CD14-positive monocyte (primary cell): Measurements from ENCODE around the gene RAI14. TPM values are rescaled to one million over a fixed set of nuclear protein-coding genes. Genes with fewer than 3 reads are reported as not detected.

Experiments used
- DNase-seq, 3 donors: peaks; one replicate each; pipeline ENCODE4 v3.0.0-alpha.2; 2011 to 2022
- H2AFZ ChIP-seq: 2 replicates; pipeline ENCODE4 v1.6.0; 2012; ENCODE audit warnings: mild to moderate bottlenecking, low read depth, low read length, inconsistent platforms; ENCODE audit not compliant: insufficient read depth, poor library complexity, severe bottlenecking
- H3K27ac ChIP-seq, 2 donors: 1 replicate in 1 of 2; 2 replicates in 1 of 2; pipeline ENCODE4 v1.5.1; 2012 to 2013; ENCODE audit warnings: low read length in 2 of 2, control low read depth in 1 of 2, inconsistent platforms in 1 of 2, low read depth in 1 of 2, mild to moderate bottlenecking in 1 of 2
- H3K27me3 ChIP-seq, 2 donors: one replicate each; pipeline versions ENCODE4 v1.6.0 to v1.6.1; 2011 to 2013; ENCODE audit warnings: low read length in 2 of 2; ENCODE audit not compliant: control insufficient read depth in 2 of 2, insufficient read depth in 2 of 2
- H3K36me3 ChIP-seq, 2 donors: replicated peaks in 1 of 2; 1 replicate in 1 of 2; 2 replicates in 1 of 2; pipeline versions ENCODE4 v1.5.1 to v1.6.1; 2012 to 2013; ENCODE audit warnings: low read length in 2 of 2, control low read depth in 1 of 2, inconsistent platforms in 1 of 2, mild to moderate bottlenecking in 1 of 2; ENCODE audit not compliant: insufficient read depth in 2 of 2, control insufficient read depth in 1 of 2
- H3K4me1 ChIP-seq, 2 donors: 1 replicate in 1 of 2; 2 replicates in 1 of 2; pipeline versions ENCODE4 v1.5.1 to v1.6.1; 2012 to 2013; ENCODE audit warnings: low read length in 2 of 2, control low read depth in 1 of 2, inconsistent platforms in 1 of 2, mild to moderate bottlenecking in 1 of 2, moderate library complexity in 1 of 2; ENCODE audit not compliant: insufficient read depth in 2 of 2, control insufficient read depth in 1 of 2
- H3K4me2 ChIP-seq: replicated peaks from 2 replicates; pipeline ENCODE3; 2012; ENCODE audit warnings: low read length, moderate library complexity, mild to moderate bottlenecking; ENCODE audit not compliant: poor library complexity, severe bottlenecking; ENCODE audit errors: extremely low read depth
- H3K4me3 ChIP-seq, 3 experiments: fragments of 200-600 bp in 1 of 3; sonication (generic) in 1 of 3; replicated peaks in 1 of 3; 1 replicate in 2 of 3; 2 replicates in 1 of 3; pipeline ENCODE4 v1.5.1; 2011 to 2013; ENCODE audit warnings: low read length in 3 of 3, mild to moderate bottlenecking in 3 of 3, control low read depth in 2 of 3, low read depth in 2 of 3, inconsistent platforms in 1 of 3, moderate library complexity in 1 of 3
- H3K79me2 ChIP-seq: 2 replicates; pipeline ENCODE4 v1.6.0; 2012; ENCODE audit warnings: mild to moderate bottlenecking, control low read depth, inconsistent platforms, low read length, moderate library complexity; ENCODE audit not compliant: insufficient read depth
- H3K9ac ChIP-seq: 2 replicates; pipeline ENCODE4 v1.6.0; 2017; ENCODE audit warnings: low read length, mild to moderate bottlenecking; ENCODE audit not compliant: insufficient read depth, poor library complexity, severe bottlenecking
- H3K9me3 ChIP-seq, 2 donors: replicated peaks in 1 of 2; 1 replicate in 1 of 2; 2 replicates in 1 of 2; pipeline versions ENCODE4 v1.5.1 to v1.6.1; 2012 to 2013; ENCODE audit warnings: low read length in 2 of 2, control low read depth in 1 of 2; ENCODE audit not compliant: control insufficient read depth in 1 of 2, insufficient read depth in 1 of 2
- H4K20me1 ChIP-seq: 2 replicates; pipeline ENCODE4 v1.6.0; 2012; ENCODE audit warnings: mild to moderate bottlenecking, low read length, control low read depth, moderate library complexity; ENCODE audit not compliant: insufficient read depth
- H3K27ac Mint-ChIP-seq, 7 donors: one replicate each; pipeline ENCODE4 v1.8.0; 2020; ENCODE audit warnings: mild to moderate bottlenecking in 7 of 7, mixed read lengths in 7 of 7, moderate library complexity in 6 of 7, inconsistent platforms in 2 of 7
- H3K27me3 Mint-ChIP-seq, 3 donors: one replicate each; pipeline ENCODE4 v1.8.0; 2021 to 2022; ENCODE audit warnings: low read depth in 3 of 3, mild to moderate bottlenecking in 3 of 3, mixed read lengths in 3 of 3, moderate library complexity in 3 of 3, inconsistent platforms in 1 of 3
- H3K36me3 Mint-ChIP-seq, 2 donors: one replicate each; pipeline ENCODE4 v1.8.0; 2020; ENCODE audit warnings: mixed read lengths in 2 of 2, inconsistent platforms in 1 of 2, mild to moderate bottlenecking in 1 of 2
- H3K4me1 Mint-ChIP-seq: one replicate; pipeline ENCODE4 v1.8.0; 2020; ENCODE audit warnings: mild to moderate bottlenecking, mixed read lengths
- H3K4me3 Mint-ChIP-seq, 2 donors: one replicate each; pipeline ENCODE4 v1.8.0; 2020; ENCODE audit warnings: mild to moderate bottlenecking in 2 of 2, mixed read lengths in 2 of 2, moderate library complexity in 1 of 2
- H3K9me3 Mint-ChIP-seq, 7 donors: one replicate each; pipeline ENCODE4 v1.8.0; 2020 to 2022; ENCODE audit warnings: mixed read lengths in 7 of 7, mild to moderate bottlenecking in 6 of 7, moderate library complexity in 6 of 7, inconsistent platforms in 2 of 7
- CTCF ChIP-seq: fragments of 200-600 bp; IDR thresholded peaks from one replicate; pipeline ENCODE4 v1.8.0; 2022; ENCODE audit warnings: antibody characterized with exemption, mild to moderate bottlenecking
- WGBS: methylation state at CpG from one replicate; pipeline ENCODE4 v1.1.5; 2013; ENCODE audit warnings: missing lambda C conversion rate; ENCODE audit not compliant: insufficient coverage; 5-methylcytosine and 5-hydroxymethylcytosine counted together
- intact Hi-C, 2 donors: fragments of 100-400 bp; cut with micrococcal nuclease; formaldehyde crosslinking; loops; one replicate each; pipeline versions ENCODE4 v1.15.0 to v1.15.1; 2023
- polyA plus RNA-seq, 3 donors: library from polyadenylated mRNA; depleted of rRNA in 1 of 3; unstranded in 2 of 3; stranded (reverse) in 1 of 3; fragments of 300-500 nt in 2 of 3; fragments of >200 nt in 1 of 3; fragmentation: Illumina TruSeq in 2 of 3; gene quantifications; 1 replicate in 2 of 3; 2 replicates in 1 of 3; pipeline ENCODE4 v1.2.3, GENCODE V29; 2012 to 2021

The RAI14 gene
- polyA plus RNA-seq, 3 donors, result 0.08 TPM; not detected in 2

- Histone ChIP-seq H3K27ac (no peak overlapping the region), H3K79me2 (no peaks in the 10 kb centered on the region), H3K4me2 (no peak overlapping the region), H3K9ac (no peak overlapping the region), H4K20me1 (no peaks in the 10 kb centered on the region), H2AFZ (no peak overlapping the region), H3K4me1 (peaks cover 2 to 11% of the 10 kb centered on the region in 2 donors), H3K36me3 (no peaks in the 10 kb centered on the region), H3K9me3 (peaks cover under 1 to 6% of the 10 kb centered on the region in 2 donors), H3K27me3 (peaks cover 31 to 34% of the 10 kb centered on the region in 2 donors), H3K4me3 (no peak overlapping the region)
- Mint-ChIP-seq H3K36me3 (peaks cover 0 to 3% of the 10 kb centered on the region in 2 donors), H3K27ac (no peak overlapping the region), H3K4me3 (no peak overlapping the region), H3K9me3 (peaks cover 0 to 8% (median 4%) of the 10 kb centered on the region in 7 donors), H3K27me3 (peaks cover 28 to 43% (median 31%) of the 10 kb centered on the region in 3 donors), H3K4me1 (peaks cover 8% of the 10 kb centered on the region)
- intact Hi-C loops, result no loop called here
- no peak for TF ChIP-seq CTCF
- WGBS, result no CpG with 5 or more reads among the region's 2 CpGs
- DNase-seq, result no peak
These were observed 4.3 kb upstream of the RAI14 start for GRCh38 chr5:34651791-34652190.

GRCh38 chr5:34652466-34652865 is 3.7 kb upstream of the RAI14 start:
- Mint-ChIP-seq H3K4me1 (peaks cover 13% of the 10 kb centered on the region), H3K4me3 (no peak overlapping the region), H3K36me3 (peaks cover 0 to 3% of the 10 kb centered on the region in 2 donors), H3K9me3 (peaks cover 0 to 10% (median 4%) of the 10 kb centered on the region in 7 donors), H3K27me3 (peaks cover 35 to 50% (median 36%) of the 10 kb centered on the region in 3 donors), H3K27ac (no peak overlapping the region)
- peaks cover 8 to 18% of the 10 kb centered on the region in 2 donors for H3K4me1 ChIP-seq
- H3K9me3 ChIP-seq, result peaks cover 0 to 12% of the 10 kb centered on the region in 2 donors
- no peak for DNase-seq
- H3K9ac ChIP-seq, result no peak overlapping the region
- no peak overlapping the region for H3K4me3 ChIP-seq
- H3K27ac ChIP-seq, result no peak overlapping the region
- intact Hi-C loops, result no loop called here
- H4K20me1 ChIP-seq, result no peaks in the 10 kb centered on the region
- peaks cover 38 to 40% of the 10 kb centered on the region in 2 donors for H3K27me3 ChIP-seq
- H2AFZ ChIP-seq, result no peak overlapping the region
- no peak overlapping the region for H3K4me2 ChIP-seq
- 77% methylated on average over 5 of the region's 5 CpGs for WGBS
- TF ChIP-seq CTCF, result no peak
- no peaks in the 10 kb centered on the region for H3K36me3 ChIP-seq
- no peaks in the 10 kb centered on the region for H3K79me2 ChIP-seq
